Upper lobe of right lung (tissue), 1 donor: ENCODE results near the gene GARS1. TPM values are rescaled to one million over a fixed set of nuclear protein-coding genes. Genes with fewer than 3 reads are reported as not detected.

ENCODE experiments used
- ATAC-seq: fragments of 200-7000 bp; cut with Tn5 transposase; one replicate; pipeline ENCODE4 v1.9.1; 2020; ENCODE audit warnings: mild to moderate bottlenecking, moderate library complexity
- DNase-seq: peaks from one replicate; pipeline ENCODE4 v3.0.0-alpha.2; 2020
- H3K27ac ChIP-seq: fragments of 200-600 bp; one replicate; pipeline ENCODE4 v1.8.0; 2022
- H3K27me3 ChIP-seq: fragments of 200-600 bp; one replicate; pipeline ENCODE4 v1.8.0; 2022; ENCODE audit warnings: mild to moderate bottlenecking
- H3K36me3 ChIP-seq: fragments of 200-600 bp; one replicate; pipeline ENCODE4 v1.8.0; 2022
- H3K4me1 ChIP-seq: fragments of 200-600 bp; one replicate; pipeline ENCODE4 v1.8.0; 2022
- H3K4me3 ChIP-seq: fragments of 200-600 bp; one replicate; pipeline ENCODE4 v1.8.0; 2022; ENCODE audit warnings: mild to moderate bottlenecking
- H3K9me3 ChIP-seq: fragments of 200-600 bp; one replicate; pipeline ENCODE4 v1.8.0; 2022
- CTCF ChIP-seq: fragments of 200-600 bp; IDR thresholded peaks from one replicate; pipeline ENCODE4 v1.8.0; 2022; ENCODE audit warnings: antibody characterized with exemption
- intact Hi-C: fragments of 100-400 bp; cut with DNase I; formaldehyde crosslinking; loops from one replicate; pipeline ENCODE4 v1.11.0; 2022
- total RNA-seq: library from RNA; stranded (reverse); fragmentation: NEBNext Ultra II Directional; extraction: Animal tissue kit (Norgen Biotek cat#: 25700); gene quantifications from one replicate; pipeline ENCODE4 v1.2.1, GENCODE V29; 2021
- donor health status: DM: no; HTN: yes; CAD: no; lungs with severe emphysema.

The GARS1 gene
- total RNA-seq, 1 donor from 2014 or later, result 68.4 TPM

GRCh38 chr7:30559611-30560010 is 35.1 kb upstream of the GARS1 start:
- Histone ChIP-seq H3K9me3 (no peaks in the 10 kb centered on the region), H3K27me3 (no peaks in the 10 kb centered on the region), H3K4me3 (no peak overlapping the region), H3K36me3 (peaks cover 15% of the 10 kb centered on the region), H3K4me1 (peaks cover 5% of the 10 kb centered on the region), H3K27ac (no peak overlapping the region)
- intact Hi-C loops, result no loop called here
- no peak for TF ChIP-seq CTCF
- ATAC-seq, result no peak
- DNase-seq, result no peak

GRCh38 chr7:30561389-30561788 is 33.3 kb upstream of the GARS1 start:
- intact Hi-C loops, result no loop called here
- no peak for TF ChIP-seq CTCF
- ATAC-seq (peak; percentile 18), DNase-seq (no peak)
- Histone ChIP-seq H3K36me3 (peaks cover 28% of the 10 kb centered on the region), H3K27me3 (no peaks in the 10 kb centered on the region), H3K9me3 (no peaks in the 10 kb centered on the region), H3K4me3 (no peak overlapping the region), H3K27ac (no peak overlapping the region), H3K4me1 (peaks cover 5% of the 10 kb centered on the region)

DNA sequence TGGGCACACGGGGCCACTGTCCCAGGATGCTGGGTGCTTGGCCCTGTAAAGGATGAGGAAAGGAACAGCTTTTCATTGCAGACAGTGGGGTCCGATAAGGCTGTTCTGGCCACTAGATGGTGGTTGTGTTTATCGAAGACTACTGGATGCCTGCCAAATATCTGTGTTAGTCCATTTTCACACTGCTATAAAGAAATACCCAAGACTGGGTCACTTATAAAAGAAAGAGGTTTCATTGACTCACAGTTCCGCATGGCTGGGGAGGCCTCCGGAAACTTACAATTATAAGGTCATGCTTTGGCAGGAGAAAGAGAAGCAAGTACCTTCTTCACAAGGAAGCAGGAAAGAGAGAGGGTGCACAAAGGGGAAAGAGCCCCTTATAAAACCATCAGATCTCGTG is 32.2 kb upstream of the GARS1 start:
- Histone ChIP-seq H3K27ac (no peak overlapping the region), H3K4me3 (no peak overlapping the region), H3K4me1 (peaks cover 5% of the 10 kb centered on the region), H3K27me3 (no peaks in the 10 kb centered on the region), H3K9me3 (no peaks in the 10 kb centered on the region), H3K36me3 (peaks cover 33% of the 10 kb centered on the region)
- DNase-seq (no peak), ATAC-seq (no peak)
- intact Hi-C loops, result no loop called here
- TF ChIP-seq CTCF, result peak; percentile 5

DNA sequence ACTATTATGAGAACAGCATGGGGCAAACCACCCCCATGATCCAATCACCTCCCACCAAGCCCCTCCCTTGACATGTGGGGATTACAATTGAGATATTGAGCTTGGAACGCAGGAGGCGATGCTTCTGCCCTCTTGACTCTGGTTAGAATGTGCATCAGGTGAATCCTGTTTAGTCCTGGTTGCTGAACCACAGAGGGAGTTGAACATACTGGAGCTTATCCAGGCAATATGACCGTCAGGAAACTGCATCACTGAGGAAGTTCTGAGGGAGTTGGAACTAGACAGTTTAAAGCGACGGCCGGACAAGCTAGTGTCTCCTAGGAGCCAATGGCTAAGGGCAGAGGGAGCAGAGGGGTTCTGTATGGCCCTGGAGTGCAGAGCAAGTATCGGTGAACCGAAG is 31.8 kb upstream of the GARS1 start:
- intact Hi-C loops, result no loop called here
- no peak for DNase-seq
- H3K27ac ChIP-seq, result no peak overlapping the region

GRCh38 chr7:30563326-30563942 is 31.2 kb upstream of the GARS1 start:
- intact Hi-C loops, result no loop called here
- no peak overlapping the region for H3K4me3 ChIP-seq
- DNase-seq, result no peak
- H3K27ac ChIP-seq, result no peak overlapping the region
- no peaks in the 10 kb centered on the region for H3K9me3 ChIP-seq
- no peak for ATAC-seq
- peaks cover 5% of the 10 kb centered on the region for H3K4me1 ChIP-seq
- no peak for TF ChIP-seq CTCF
- H3K36me3 ChIP-seq, result peaks cover 39% of the 10 kb centered on the region
- H3K27me3 ChIP-seq, result no peaks in the 10 kb centered on the region

More for the DNA sequence above, 31.8 kb upstream of the GARS1 start:
- Histone ChIP-seq H3K4me1 (peaks cover 5% of the 10 kb centered on the region), H3K36me3 (peaks cover 35% of the 10 kb centered on the region), H3K9me3 (no peaks in the 10 kb centered on the region), H3K4me3 (no peak overlapping the region), H3K27me3 (no peaks in the 10 kb centered on the region)
- TF ChIP-seq CTCF, result no peak
- ATAC-seq, result no peak
